GM19328 (cell line): ENCODE results near the gene NGFR.

Source experiments
- ATAC-seq: cut with Tn5 transposase; IDR thresholded peaks from one replicate; pipeline ENCODE4 v1.9.1; 2021; ENCODE audit warnings: mild to moderate bottlenecking, moderate library complexity; ENCODE audit not compliant: unreplicated experiment

Gene NGFR

GRCh38 chr17:49557312-49558024, 62.4 kb downstream of the NGFR start:
- no peak for ATAC-seq
